ENCODE results near the gene SELENOT. TPM values are rescaled to one million over a fixed set of nuclear protein-coding genes. Genes with fewer than 3 reads are reported as not detected.

Gene SELENOT
- total and polyA plus RNA-seq, 2 of the 8 experiments (the other 6 are each of a cell fraction or from before 2014, with no cell fraction given): 79.0 to 290 TPM

- TF ChIP-seq CHD7 (IDR thresholded peaks at IDR 0.05; ENCODE audit: insufficient replicate concordance, low read length): no peak
- TF ChIP-seq CHD1 (IDR thresholded peaks at IDR 0.05; ENCODE audit: low read depth, low read length): no peak
- TF ChIP-seq CEBPB (IDR thresholded peaks at IDR 0.05; ENCODE audit: low read depth, low read length): no peak
- TF ChIP-seq PHF8 (conservative IDR thresholded peaks at IDR 0.05; ENCODE audit: low read depth, low read length): no peak
- no peak for TF ChIP-seq RXRA (IDR thresholded peaks at IDR 0.05; ENCODE audit: insufficient read depth, low read depth, low read length)
- TF ChIP-seq EZH2 (IDR thresholded peaks at IDR 0.05; ENCODE audit: low read depth, low read length, severe bottlenecking): no peak
- no peak for TF ChIP-seq ASH2L (IDR thresholded peaks at IDR 0.05; ENCODE audit: low read length)
- no peak for TF ChIP-seq CBX5 (IDR thresholded peaks at IDR 0.05; ENCODE audit: low read depth, low read length)
- TF ChIP-seq TCF12 (IDR thresholded peaks at IDR 0.05; ENCODE audit: low read depth, low read length): no peak
- no peak for TF ChIP-seq KDM4A (IDR thresholded peaks at IDR 0.05; ENCODE audit: low read depth, low read length, severe bottlenecking)
- no peak for TF ChIP-seq ATF2 (IDR thresholded peaks at IDR 0.05; ENCODE audit: low read length)
Observed at GRCh38 chr3:150666167-150666566, 63.0 kb downstream of the SELENOT start (continued).
